Measurements from ENCODE around the gene KHDC4. TPM values are rescaled to one million over a fixed set of nuclear protein-coding genes. Genes with fewer than 3 reads are reported as not detected.

KHDC4 gene
- total and polyA plus RNA-seq, 4 donors: 8.4 to 32.6 (median 14.8) TPM

DNA sequence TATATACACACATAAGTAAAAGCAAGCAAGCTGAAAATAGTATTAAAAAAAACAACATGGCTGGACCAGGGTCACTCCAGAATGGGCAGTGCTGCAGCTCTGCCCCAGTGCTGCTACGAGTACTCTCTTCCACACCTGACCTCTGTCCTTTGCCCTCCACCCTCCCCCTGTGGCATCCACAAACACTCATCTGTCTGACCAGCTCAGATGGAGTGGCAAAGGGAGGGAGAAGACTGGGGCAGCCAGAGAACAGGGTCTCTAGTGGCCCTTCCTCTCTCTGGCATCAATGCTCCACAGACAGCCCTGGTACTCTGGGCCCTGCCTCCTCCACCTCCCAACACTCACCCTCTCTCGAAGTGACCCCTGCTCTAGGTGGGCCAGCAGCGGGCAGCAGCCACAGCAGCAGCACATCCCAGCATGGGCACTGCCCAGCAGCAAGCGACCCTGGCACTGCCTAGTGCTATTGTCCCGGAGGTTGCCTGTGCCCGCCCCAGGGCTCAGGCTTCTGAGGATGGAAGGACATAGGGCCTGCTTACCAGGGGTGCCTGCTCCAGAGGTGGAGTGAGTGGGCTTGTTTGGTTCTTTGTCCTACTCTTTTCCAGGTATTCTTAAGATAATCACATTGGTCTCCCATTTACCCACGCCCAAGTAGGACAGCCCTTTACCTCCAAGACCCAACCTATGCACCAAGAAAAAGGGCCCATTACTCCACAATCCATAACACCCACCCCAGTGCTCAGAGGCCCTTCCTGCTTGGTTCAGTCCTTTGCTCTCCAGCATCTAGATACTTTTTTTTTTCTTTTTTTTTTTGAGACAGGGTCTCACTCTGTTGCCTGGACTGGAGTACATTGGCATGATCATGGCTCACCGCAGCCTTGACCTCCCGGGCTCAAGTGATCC lies 37.9 kb upstream of the KHDC4 start:
- Histone ChIP-seq H3K36me3 (ENCODE audit: control insufficient read depth in 4 of 4, insufficient read depth in 3 of 4, low read depth in 1 of 4, low read length in 3 of 4) (peaks cover 0 to 2% (median 0%) of the 10 kb centered on the region in 4 donors), H3K4me1 (ENCODE audit: control insufficient read depth in 4 of 4, insufficient read depth in 4 of 4, low read length in 3 of 4) (peaks cover 12 to 47% (median 26%) of the 10 kb centered on the region in 4 donors), H3K9me3 (ENCODE audit: control insufficient read depth in 4 of 4, low read length in 3 of 4) (no peaks in the 10 kb centered on the region), H3K27ac (ENCODE audit: low read depth in 1 of 2, low read length in 2 of 2) (peak overlapping the region in 1 of 2 donors; percentile 40), H3K27me3 (ENCODE audit: control insufficient read depth in 4 of 4, insufficient read depth in 4 of 4, low read length in 3 of 4) (no peaks in the 10 kb centered on the region), H3K9ac (ENCODE audit: low read depth in 1 of 2, low read length in 2 of 2) (no peak overlapping the region), H3K4me3 (ENCODE audit: low read depth in 1 of 3, low read length in 3 of 3) (no peak overlapping the region)
- TF ChIP-seq, protein P1, sequence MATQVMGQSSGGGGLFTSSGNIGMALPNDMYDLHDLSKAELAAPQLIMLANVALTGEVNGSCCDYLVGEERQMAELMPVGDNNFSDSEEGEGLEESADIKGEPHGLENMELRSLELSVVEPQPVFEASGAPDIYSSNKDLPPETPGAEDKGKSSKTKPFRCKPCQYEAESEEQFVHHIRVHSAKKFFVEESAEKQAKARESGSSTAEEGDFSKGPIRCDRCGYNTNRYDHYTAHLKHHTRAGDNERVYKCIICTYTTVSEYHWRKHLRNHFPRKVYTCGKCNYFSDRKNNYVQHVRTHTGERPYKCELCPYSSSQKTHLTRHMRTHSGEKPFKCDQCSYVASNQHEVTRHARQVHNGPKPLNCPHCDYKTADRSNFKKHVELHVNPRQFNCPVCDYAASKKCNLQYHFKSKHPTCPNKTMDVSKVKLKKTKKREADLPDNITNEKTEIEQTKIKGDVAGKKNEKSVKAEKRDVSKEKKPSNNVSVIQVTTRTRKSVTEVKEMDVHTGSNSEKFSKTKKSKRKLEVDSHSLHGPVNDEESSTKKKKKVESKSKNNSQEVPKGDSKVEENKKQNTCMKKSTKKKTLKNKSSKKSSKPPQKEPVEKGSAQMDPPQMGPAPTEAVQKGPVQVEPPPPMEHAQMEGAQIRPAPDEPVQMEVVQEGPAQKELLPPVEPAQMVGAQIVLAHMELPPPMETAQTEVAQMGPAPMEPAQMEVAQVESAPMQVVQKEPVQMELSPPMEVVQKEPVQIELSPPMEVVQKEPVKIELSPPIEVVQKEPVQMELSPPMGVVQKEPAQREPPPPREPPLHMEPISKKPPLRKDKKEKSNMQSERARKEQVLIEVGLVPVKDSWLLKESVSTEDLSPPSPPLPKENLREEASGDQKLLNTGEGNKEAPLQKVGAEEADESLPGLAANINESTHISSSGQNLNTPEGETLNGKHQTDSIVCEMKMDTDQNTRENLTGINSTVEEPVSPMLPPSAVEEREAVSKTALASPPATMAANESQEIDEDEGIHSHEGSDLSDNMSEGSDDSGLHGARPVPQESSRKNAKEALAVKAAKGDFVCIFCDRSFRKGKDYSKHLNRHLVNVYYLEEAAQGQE (IDR thresholded peaks at IDR 0.05): no peak
- peak; percentile 61 to 69 for TF ChIP-seq HNF4A (conservative IDR thresholded peaks at IDR 0.05)
- TF ChIP-seq YY1 (IDR thresholded peaks at IDR 0.05): peak; percentile 10
- TF ChIP-seq RXRA (IDR thresholded peaks at IDR 0.05): peak in 1 of 2 donors; percentile 17
- TF ChIP-seq, protein P2, sequence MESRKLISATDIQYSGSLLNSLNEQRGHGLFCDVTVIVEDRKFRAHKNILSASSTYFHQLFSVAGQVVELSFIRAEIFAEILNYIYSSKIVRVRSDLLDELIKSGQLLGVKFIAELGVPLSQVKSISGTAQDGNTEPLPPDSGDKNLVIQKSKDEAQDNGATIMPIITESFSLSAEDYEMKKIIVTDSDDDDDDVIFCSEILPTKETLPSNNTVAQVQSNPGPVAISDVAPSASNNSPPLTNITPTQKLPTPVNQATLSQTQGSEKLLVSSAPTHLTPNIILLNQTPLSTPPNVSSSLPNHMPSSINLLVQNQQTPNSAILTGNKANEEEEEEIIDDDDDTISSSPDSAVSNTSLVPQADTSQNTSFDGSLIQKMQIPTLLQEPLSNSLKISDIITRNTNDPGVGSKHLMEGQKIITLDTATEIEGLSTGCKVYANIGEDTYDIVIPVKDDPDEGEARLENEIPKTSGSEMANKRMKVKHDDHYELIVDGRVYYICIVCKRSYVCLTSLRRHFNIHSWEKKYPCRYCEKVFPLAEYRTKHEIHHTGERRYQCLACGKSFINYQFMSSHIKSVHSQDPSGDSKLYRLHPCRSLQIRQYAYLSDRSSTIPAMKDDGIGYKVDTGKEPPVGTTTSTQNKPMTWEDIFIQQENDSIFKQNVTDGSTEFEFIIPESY (IDR thresholded peaks at IDR 0.05): no peak
- TF ChIP-seq SP1 (IDR thresholded peaks at IDR 0.05): peak; percentile 40
- TF ChIP-seq JUND (IDR thresholded peaks at IDR 0.05): no peak
- no peak for DNase-seq (ENCODE audit: low spot score)
- WGBS: 77% methylated on average over 9 of the region's 9 CpGs

DNA sequence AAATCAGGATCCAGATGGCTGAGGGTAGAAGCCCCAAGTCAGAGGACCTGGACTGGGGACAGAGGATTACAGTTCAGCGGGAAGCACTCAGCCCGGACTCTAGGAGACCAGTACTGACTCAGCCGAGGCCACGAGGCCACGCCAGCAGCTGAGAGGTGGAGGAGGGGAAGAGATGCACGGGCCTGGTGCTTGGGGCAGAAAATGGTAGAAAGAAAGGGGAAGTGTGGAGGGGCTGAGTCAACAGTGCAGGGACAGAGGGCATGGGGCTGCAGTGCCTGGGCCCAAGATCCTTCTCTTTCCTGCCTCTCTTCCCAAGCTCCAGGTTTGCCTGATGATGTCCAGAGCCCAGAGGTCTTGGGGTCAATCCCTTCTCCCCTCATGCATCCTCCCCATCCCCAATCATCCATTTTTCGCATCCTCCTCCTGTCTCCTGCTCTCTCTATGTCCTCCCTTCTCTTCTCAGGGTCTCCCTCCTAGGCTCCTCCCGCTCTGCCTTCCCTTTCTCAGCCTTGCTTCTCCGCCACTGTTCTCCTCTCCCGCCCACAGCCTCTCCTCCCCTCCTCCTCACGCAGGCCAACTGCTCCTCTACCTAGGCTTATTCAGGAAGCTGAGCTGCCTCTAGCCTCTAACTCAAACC lies 36.4 kb upstream of the KHDC4 start:
- no peak overlapping the region for H3K9ac ChIP-seq (ENCODE audit: low read depth in 1 of 2, low read length in 2 of 2)
- no peaks in the 10 kb centered on the region for H3K9me3 ChIP-seq (ENCODE audit: control insufficient read depth in 4 of 4, low read length in 3 of 4)
- H3K4me3 ChIP-seq (ENCODE audit: low read depth in 1 of 3, low read length in 3 of 3): no peak overlapping the region
- no peaks in the 10 kb centered on the region for H3K27me3 ChIP-seq (ENCODE audit: control insufficient read depth in 4 of 4, insufficient read depth in 4 of 4, low read length in 3 of 4)
- WGBS: 69% methylated on average over 11 of the region's 11 CpGs
- peaks cover 7 to 44% (median 24%) of the 10 kb centered on the region in 4 donors for H3K4me1 ChIP-seq (ENCODE audit: control insufficient read depth in 4 of 4, insufficient read depth in 4 of 4, low read length in 3 of 4)
- peaks cover 0 to 2% (median 0%) of the 10 kb centered on the region in 4 donors for H3K36me3 ChIP-seq (ENCODE audit: control insufficient read depth in 4 of 4, insufficient read depth in 3 of 4, low read depth in 1 of 4, low read length in 3 of 4)
- peak overlapping the region; percentile 23 to 43 for H3K27ac ChIP-seq (ENCODE audit: low read depth in 1 of 2, low read length in 2 of 2)
- no peak for DNase-seq (ENCODE audit: low spot score)
- no peak for TF ChIP-seq RXRA (IDR thresholded peaks at IDR 0.05)
- TF ChIP-seq SP1 (IDR thresholded peaks at IDR 0.05): no peak
- TF ChIP-seq, protein P3, sequence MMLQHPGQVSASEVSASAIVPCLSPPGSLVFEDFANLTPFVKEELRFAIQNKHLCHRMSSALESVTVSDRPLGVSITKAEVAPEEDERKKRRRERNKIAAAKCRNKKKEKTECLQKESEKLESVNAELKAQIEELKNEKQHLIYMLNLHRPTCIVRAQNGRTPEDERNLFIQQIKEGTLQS (IDR thresholded peaks at IDR 0.05): no peak
- no peak for TF ChIP-seq HNF4G (IDR thresholded peaks at IDR 0.05)
- TF ChIP-seq FOXA1 (IDR thresholded peaks at IDR 0.05): no peak
- TF ChIP-seq JUND (IDR thresholded peaks at IDR 0.05): no peak
- TF ChIP-seq GABPA (IDR thresholded peaks at IDR 0.05 in 1 of 2, conservative IDR thresholded peaks at IDR 0.05 in 1 of 2): no peak
- no peak for TF ChIP-seq TAF1 (conservative IDR thresholded peaks at IDR 0.05)
- TF ChIP-seq, protein P4, sequence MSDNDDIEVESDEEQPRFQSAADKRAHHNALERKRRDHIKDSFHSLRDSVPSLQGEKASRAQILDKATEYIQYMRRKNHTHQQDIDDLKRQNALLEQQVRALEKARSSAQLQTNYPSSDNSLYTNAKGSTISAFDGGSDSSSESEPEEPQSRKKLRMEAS (IDR thresholded peaks at IDR 0.05): no peak
- TF ChIP-seq, protein P2 (IDR thresholded peaks at IDR 0.05): no peak
- TF ChIP-seq, protein P5, sequence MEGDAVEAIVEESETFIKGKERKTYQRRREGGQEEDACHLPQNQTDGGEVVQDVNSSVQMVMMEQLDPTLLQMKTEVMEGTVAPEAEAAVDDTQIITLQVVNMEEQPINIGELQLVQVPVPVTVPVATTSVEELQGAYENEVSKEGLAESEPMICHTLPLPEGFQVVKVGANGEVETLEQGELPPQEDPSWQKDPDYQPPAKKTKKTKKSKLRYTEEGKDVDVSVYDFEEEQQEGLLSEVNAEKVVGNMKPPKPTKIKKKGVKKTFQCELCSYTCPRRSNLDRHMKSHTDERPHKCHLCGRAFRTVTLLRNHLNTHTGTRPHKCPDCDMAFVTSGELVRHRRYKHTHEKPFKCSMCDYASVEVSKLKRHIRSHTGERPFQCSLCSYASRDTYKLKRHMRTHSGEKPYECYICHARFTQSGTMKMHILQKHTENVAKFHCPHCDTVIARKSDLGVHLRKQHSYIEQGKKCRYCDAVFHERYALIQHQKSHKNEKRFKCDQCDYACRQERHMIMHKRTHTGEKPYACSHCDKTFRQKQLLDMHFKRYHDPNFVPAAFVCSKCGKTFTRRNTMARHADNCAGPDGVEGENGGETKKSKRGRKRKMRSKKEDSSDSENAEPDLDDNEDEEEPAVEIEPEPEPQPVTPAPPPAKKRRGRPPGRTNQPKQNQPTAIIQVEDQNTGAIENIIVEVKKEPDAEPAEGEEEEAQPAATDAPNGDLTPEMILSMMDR (IDR thresholded peaks at IDR 0.05; ENCODE audit: low read depth, low read length, missing input control): no peak
- TF ChIP-seq, protein P1 (IDR thresholded peaks at IDR 0.05): no peak
- TF ChIP-seq NR2F2 (IDR thresholded peaks at IDR 0.05): no peak
